Activated CD4-positive, alpha-beta T cell treated with anti-CD3 and anti-CD28 coated beads for 24 hours (primary cell): ENCODE measurements around the gene FBXO11.
"Not testable (repeated sequence)": the region's sequence is repeated elsewhere in the genome, so short reads cannot be mapped to it uniquely, and the experiment has no call there.

ENCODE experiments used
- DNase-seq, 2 donors: peaks; one replicate each; pipeline ENCODE4 v3.0.0-alpha.2; 2020; ENCODE audit warnings: low read depth in 2 of 2

FBXO11 gene

GRCh38 chr2:47897883-47898731 lies 8.2 kb downstream of the FBXO11 start:
- no peak for DNase-seq

- DNase-seq, result not testable (repeated sequence)
These were observed 9.0 kb downstream of the FBXO11 start for GRCh38 chr2:47897191-47897882.

GRCh38 chr2:47896450-47896968 lies 9.8 kb downstream of the FBXO11 start:
- DNase-seq, result no peak

GRCh38 chr2:47893771-47894170 lies 12.5 kb downstream of the FBXO11 start:
- DNase-seq, result no peak

- no peak for DNase-seq
These were observed 14.0 kb downstream of the FBXO11 start for GRCh38 chr2:47892338-47892730.

GRCh38 chr2:47891369-47892337 lies 14.6 kb downstream of the FBXO11 start:
- DNase-seq, result no peak

- no peak for DNase-seq
These were observed 15.5 kb downstream of the FBXO11 start for GRCh38 chr2:47890711-47891368.

GRCh38 chr2:47888581-47889280 lies 17.6 kb downstream of the FBXO11 start:
- DNase-seq, result no peak

GRCh38 chr2:47876912-47877311 lies 29.4 kb downstream of the FBXO11 start:
- DNase-seq, result no peak

- DNase-seq, result no peak
These were observed 33.4 kb downstream of the FBXO11 start for GRCh38 chr2:47872941-47873340.

- no peak for DNase-seq
These were observed 35.4 kb downstream of the FBXO11 start for GRCh38 chr2:47870641-47871540.

GRCh38 chr2:47869859-47870595 lies 36.3 kb downstream of the FBXO11 start:
- no peak for DNase-seq

- DNase-seq, result no peak
These were observed 37.5 kb downstream of the FBXO11 start for GRCh38 chr2:47868611-47869352.

GRCh38 chr2:47867205-47867604 lies 39.1 kb downstream of the FBXO11 start:
- DNase-seq, result no peak

- no peak for DNase-seq
These were observed 41.7 kb downstream of the FBXO11 start for GRCh38 chr2:47864566-47864965.

- no peak for DNase-seq
These were observed 43.3 kb downstream of the FBXO11 start for GRCh38 chr2:47862949-47863348.

GRCh38 chr2:47853067-47853777 lies 53.1 kb downstream of the FBXO11 start:
- DNase-seq, result not testable (repeated sequence)
